BJ (cell line): ENCODE data around the gene CUBN. TPM values are rescaled to one million over a fixed set of nuclear protein-coding genes. Genes with fewer than 3 reads are reported as not detected.

Experiments used
- CTCF ChIA-PET: fragments of 350-600 bp; formaldehyde crosslinking; extraction: SDS; loops from one replicate; lab custom pipeline; 2021; ENCODE audit warnings: antibody characterized with exemption, inconsistent platforms; lab: Yijun Ruan, JAX
- POLR2A ChIA-PET: fragments of 300-600 bp; sonication (Branson Sonifier 250); formaldehyde crosslinking; extraction: SDS; loops from one replicate; lab custom pipeline; 2021; ENCODE audit warnings: antibody characterized with exemption; lab: Charles Lee
- DNase-seq: peaks from one replicate; pipeline ENCODE4 v3.0.0-alpha.2; 2011; ENCODE audit warnings: low read depth
- H3K27me3 ChIP-seq: 2 replicates; pipeline ENCODE4 v1.6.0; 2011; ENCODE audit warnings: low read length; ENCODE audit not compliant: control insufficient read depth, insufficient read depth
- H3K36me3 ChIP-seq: 2 replicates; pipeline ENCODE4 v1.5.1; 2011; ENCODE audit warnings: low read length; ENCODE audit not compliant: control insufficient read depth, insufficient read depth
- H3K4me3 ChIP-seq: 2 replicates; pipeline ENCODE4 v1.5.1; 2011; ENCODE audit warnings: low read depth, mild to moderate bottlenecking, control low read depth, low read length
- CTCF ChIP-seq: IDR thresholded peaks from 2 replicates; pipeline ENCODE4 v1.5.1; 2011; ENCODE audit warnings: low read depth, mild to moderate bottlenecking, control low read depth, inconsistent platforms, low read length, moderate library complexity; ENCODE audit not compliant: insufficient read depth
- polyA plus RNA-seq: library from polyadenylated mRNA; depleted of rRNA; stranded (reverse); fragments of >200 nt; gene quantifications from 2 replicates; pipeline ENCODE4 v1.2.3, GENCODE V29; 2011

Gene CUBN
- polyA plus RNA-seq, 1 experiment, result 0.39 TPM

DNA sequence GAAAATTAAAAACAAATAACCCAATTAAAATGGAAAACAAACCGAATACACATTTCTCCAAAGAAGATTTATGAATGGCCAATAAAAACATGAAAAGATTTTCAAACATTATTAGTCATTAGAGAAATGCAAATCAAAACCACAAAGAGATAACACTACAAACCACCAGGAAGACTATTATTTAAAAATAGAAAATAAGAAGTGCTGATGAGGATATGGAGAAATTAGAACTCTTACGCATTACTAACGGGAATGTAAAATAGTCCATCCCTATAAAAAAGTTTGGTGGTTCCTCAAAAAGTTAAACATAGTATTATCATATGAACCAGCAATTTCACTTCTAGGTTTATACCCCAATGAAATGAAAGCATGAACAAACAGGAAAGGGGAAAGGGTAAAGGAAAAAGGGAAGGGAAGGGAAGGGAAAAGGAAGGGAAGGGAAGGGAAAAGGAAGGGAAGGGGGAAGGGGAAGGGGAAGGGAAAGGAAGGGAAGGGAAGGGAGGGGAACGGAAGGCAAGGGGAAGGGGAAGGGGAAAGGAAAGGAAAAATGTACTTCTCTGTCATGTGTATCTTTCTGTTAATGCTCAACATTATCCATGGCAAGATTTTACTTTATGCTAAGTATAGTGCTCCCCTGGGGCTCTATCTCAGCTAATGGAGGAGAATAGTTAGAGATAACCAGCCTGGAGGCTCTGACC is 187.1 kb downstream of the CUBN start:
- DNase-seq, result no peak
- ChIA-PET CTCF (interaction anchor here (0.9 to 1.3 kb wide), 3 partner anchors 22 to 90 kb away, joined by 3 to 4 read pairs (median 3); no protein-coding TSS in a partner anchor), POLR2A (no interaction called here)
- no peaks in the 10 kb centered on the region for H3K36me3 ChIP-seq
- no peaks in the 10 kb centered on the region for H3K27me3 ChIP-seq
- no peak for TF ChIP-seq CTCF
- no peak overlapping the region for H3K4me3 ChIP-seq

DNA sequence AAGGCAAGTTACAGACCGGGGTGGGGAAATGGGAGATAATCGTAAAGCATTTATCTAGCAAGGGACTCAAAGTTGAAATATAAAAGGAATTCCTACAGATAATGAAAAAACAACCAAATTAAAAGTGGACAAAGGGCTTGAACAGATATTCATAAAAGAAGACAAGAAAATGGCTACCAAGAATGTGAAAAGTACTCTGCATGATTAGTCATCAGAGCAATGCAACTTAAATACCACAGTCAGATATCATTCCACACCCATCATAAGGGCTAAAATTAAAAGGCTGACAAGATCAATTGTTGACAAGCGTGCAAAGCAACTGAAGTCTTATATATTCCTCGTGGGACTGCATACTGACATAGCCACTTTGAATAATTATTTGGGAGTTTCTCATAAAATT is 187.7 kb downstream of the CUBN start:
- no peak for TF ChIP-seq CTCF
- ChIA-PET CTCF (no interaction called here), POLR2A (no interaction called here)
- no peak overlapping the region for H3K4me3 ChIP-seq
- no peaks in the 10 kb centered on the region for H3K27me3 ChIP-seq
- no peak for DNase-seq
- H3K36me3 ChIP-seq, result no peaks in the 10 kb centered on the region

- ChIA-PET CTCF (no interaction called here), POLR2A (no interaction called here)
- Histone ChIP-seq H3K36me3 (no peaks in the 10 kb centered on the region), H3K4me3 (no peak overlapping the region), H3K27me3 (no peaks in the 10 kb centered on the region)
- no peak for TF ChIP-seq CTCF
- DNase-seq, result no peak
These were observed 188.5 kb downstream of the CUBN start for GRCh38 chr10:16941067-16941466.

GRCh38 chr10:16938952-16939351 is 190.7 kb downstream of the CUBN start:
- Histone ChIP-seq H3K4me3 (no peak overlapping the region), H3K27me3 (no peaks in the 10 kb centered on the region), H3K36me3 (no peaks in the 10 kb centered on the region)
- POLR2A ChIA-PET, result no interaction called here
- DNase-seq, result no peak
- CTCF ChIA-PET, result no interaction called here
- TF ChIP-seq CTCF, result no peak

DNA sequence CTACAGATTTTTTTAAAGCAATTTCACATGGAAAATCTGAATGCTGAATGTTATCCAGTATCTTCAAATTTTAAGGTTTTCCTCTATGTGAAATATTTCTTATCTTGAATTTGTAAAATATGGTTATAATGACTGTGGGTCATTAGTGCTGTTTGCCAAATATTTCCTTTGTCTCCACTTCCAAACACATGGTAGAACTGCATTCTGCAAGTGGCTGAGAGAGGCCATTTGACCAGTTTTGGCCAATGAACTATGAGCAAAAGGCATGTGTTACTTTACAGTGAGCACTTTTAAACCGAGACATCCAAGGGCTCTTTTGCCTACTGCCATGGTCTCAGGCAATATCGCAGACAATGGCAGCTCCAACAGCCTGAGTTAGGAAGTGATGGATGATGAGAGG is 195.2 kb downstream of the CUBN start:
- Histone ChIP-seq H3K27me3 (no peaks in the 10 kb centered on the region), H3K36me3 (no peaks in the 10 kb centered on the region), H3K4me3 (no peak overlapping the region)
- POLR2A ChIA-PET, result no interaction called here
- CTCF ChIA-PET, result no interaction called here
- TF ChIP-seq CTCF, result no peak
- no peak for DNase-seq
